GM18858 (cell line): ENCODE measurements around the gene ZNF474.

Source experiments
- ATAC-seq: cut with Tn5 transposase; IDR thresholded peaks from one replicate; pipeline ENCODE4 v1.9.1; 2021; ENCODE audit not compliant: unreplicated experiment

Gene ZNF474

DNA sequence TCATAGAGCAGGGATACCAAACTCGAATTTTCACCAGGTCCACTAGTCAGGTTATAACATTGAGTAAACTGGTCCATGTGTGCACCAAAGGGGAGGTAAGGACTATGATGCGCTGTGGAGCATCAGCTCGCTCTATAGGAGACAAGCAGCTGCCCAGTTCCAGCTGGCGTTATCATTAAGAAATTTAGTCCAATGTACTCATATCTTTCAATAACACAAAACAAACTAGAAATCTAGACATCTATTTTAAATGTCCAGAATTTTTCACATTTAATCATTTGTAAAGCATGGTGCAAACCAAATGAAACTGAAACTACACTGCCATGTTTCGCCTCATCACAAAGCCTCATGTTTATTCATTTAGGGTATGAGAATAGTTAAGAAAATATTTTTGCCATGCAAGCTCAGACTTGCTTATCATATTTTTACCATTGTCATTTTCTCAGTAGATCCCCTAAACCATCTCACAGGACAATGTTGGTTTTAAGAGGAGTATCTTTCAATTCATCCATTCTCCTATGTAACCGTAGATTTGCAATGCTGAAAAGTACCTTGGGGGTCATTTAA is 50.9 kb downstream of the ZNF474 start:
- ATAC-seq, result no peak

- ATAC-seq, result no peak
These were observed 51.7 kb downstream of the ZNF474 start for GRCh38 chr5:122180863-122181548.

GRCh38 chr5:122181863-122182262 is 52.5 kb downstream of the ZNF474 start:
- no peak for ATAC-seq

GRCh38 chr5:122182491-122182921 is 53.2 kb downstream of the ZNF474 start:
- ATAC-seq, result no peak

DNA sequence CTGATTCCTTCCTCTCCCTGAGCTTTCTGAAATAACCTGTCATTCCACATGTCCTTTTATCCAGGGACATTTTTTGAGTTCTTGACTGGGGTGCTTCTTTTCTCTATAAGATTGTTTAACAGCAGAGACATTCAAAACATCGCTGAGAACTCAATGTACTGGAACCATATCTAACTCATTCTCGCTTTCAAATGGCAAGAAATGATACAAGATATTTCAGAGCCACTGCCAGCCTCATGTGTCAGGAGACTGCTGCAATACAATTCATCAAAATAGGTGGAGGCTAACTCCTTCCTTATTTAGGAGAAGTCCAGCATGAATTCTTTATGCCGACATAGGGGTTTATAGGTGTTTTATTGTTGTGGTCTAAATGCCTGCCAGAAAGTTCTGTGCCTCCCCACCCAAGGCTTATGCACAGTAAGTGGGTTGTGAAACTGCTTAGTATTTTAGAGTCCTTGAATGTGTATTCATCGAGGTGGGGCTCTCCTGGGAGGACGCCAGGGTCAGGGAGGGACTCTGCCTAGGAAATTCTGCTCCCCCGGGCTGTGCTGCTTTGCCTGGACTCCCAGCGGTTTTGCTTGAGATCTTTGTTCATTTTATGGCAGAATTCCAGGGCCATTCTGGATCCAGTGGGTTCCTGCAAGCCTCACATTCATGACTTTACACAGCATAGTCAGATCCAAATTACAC is 53.9 kb downstream of the ZNF474 start:
- no peak for ATAC-seq

DNA sequence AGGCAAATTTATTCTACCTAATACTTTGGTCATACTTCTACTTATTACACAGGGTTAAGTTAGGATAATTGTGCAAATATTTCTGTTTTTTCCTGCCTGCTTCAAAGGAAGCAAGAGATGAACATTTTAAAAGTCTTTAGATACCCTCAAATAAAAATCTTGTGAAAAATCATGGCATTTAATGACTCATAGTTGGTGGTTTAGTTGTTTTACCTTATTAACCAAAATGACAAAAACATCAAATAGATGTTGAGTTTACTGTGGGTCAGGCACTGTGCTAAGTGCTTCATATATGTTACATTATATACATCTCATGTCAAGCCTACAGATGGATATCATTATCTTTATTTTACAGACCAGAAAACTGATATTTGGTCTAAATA is 54.4 kb downstream of the ZNF474 start:
- ATAC-seq, result no peak

GRCh38 chr5:122184676-122185255 is 55.4 kb downstream of the ZNF474 start:
- no peak for ATAC-seq

- no peak for ATAC-seq
These were observed 58.1 kb downstream of the ZNF474 start for GRCh38 chr5:122187426-122187825.

DNA sequence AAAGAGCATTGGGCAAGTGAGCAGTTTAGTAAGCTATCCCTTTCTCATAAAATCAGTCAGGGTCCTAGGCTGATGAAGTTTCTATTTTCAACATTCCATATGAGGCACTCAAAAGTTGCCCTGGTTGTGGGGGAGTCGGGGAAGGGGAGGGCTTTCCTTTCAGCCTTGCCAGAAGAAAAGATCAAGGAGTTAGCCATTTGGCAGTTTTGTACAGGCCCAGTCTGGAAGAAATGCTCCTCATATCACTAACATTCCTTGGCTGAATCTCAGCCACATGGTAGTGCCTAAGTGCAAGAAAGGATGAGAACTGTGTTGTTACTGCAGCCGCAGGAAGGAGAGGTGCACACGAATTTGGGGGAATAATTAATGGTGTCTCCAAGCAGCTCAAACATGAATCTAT is 60.8 kb downstream of the ZNF474 start:
- no peak for ATAC-seq

GRCh38 chr5:122192497-122193496 is 63.5 kb downstream of the ZNF474 start:
- peak; percentile 76 for ATAC-seq

DNA sequence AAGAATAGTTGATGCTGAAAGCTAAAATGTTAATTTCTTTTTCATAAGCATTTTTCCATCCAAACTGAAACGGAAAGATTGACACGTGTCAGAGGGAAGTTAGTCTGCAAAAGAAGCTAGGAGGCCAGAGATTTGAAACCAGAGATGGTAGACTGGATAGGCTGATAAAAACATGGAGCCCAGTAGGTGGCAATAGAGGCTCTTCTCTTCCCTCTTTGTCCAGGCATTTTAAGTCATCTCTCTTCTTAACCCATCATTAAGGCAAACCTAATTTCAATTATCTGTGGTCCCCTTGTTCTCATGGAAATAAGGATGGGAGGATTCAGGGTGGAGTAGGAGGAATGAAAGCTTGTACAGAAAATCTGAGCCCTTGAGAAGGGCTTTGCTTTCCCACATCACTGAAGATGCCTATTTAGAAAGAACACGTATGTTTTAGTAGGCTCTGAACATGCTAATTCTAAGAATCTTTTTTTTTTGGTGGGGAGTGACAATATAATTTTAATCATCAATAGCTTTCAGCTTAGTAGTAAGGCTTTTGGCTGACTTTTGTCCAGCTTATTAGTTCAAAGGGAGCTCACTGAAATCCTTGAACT is 66.6 kb downstream of the ZNF474 start:
- ATAC-seq, result no peak

DNA sequence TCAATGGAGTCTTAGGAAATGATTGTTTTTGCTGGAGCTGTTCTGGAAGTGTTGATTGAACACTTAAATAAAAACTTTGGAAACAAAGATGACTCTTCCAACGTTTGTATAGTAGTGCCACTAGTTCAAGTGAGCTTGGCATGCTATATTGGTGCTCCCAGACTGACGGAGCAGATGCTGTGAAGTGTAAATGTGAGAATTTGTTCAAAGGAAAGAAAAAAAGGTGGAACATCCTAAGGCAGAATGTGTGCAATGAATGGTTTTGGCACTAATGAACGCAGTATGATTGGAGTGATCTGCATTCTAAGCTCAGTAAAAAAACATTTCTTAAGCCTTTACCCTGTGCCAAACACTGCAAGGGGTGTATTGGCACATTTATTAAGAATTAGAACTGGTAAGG is 69.8 kb downstream of the ZNF474 start:
- no peak for ATAC-seq

DNA sequence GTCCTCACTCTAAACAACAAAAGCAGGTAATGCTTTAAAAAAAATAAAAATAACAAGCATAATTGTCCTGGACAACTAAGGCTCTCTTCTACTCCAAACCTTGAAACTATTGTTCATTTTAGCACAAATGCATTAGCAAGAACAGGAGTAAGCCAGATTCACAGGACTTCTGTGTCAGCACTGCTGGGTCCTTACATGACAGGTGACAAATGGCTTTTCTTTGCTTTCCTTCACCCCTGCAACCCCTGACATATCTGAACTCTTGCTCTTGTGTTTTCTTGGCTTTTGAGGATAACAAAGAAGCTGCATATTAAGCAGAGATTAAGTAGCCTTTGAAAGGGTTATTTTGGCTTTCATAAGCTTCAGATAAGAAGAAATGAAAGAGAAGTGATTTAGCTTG is 71.1 kb downstream of the ZNF474 start:
- no peak for ATAC-seq

GRCh38 chr5:122200865-122201264 is 71.5 kb downstream of the ZNF474 start:
- ATAC-seq, result no peak

- ATAC-seq, result no peak
These were observed 72.0 kb downstream of the ZNF474 start for GRCh38 chr5:122201365-122201764.

GRCh38 chr5:122202952-122203351 is 73.6 kb downstream of the ZNF474 start:
- ATAC-seq, result no peak
